NOMO-1 (cell line): ENCODE results near the gene CCL3.
"Not testable (repeated sequence)": the region's sequence is repeated elsewhere in the genome, so short reads cannot be mapped to it uniquely, and the experiment has no call there.

Experiments
- DNase-seq, 2 experiments: peaks; one replicate each; lab custom pipeline; 2025; ENCODE audit not compliant: unreplicated experiment in 2 of 2; lab: John Stamatoyannopoulos, UW

CCL3 gene

GRCh38 chr17:36088670-36089338 lies 1.1 kb downstream of the CCL3 start:
- no peak for DNase-seq

GRCh38 chr17:36087897-36088572 lies 1.9 kb downstream of the CCL3 start:
- DNase-seq: not testable (repeated sequence)

- not testable (repeated sequence) for DNase-seq
Measured at GRCh38 chr17:36087471-36087870, 2.5 kb downstream of the CCL3 start.

- DNase-seq: no peak
Measured at GRCh38 chr17:36086791-36087190, 3.2 kb downstream of the CCL3 start.

GRCh38 chr17:36085765-36086164 lies 4.2 kb downstream of the CCL3 start:
- DNase-seq: peak; percentile 29 to 81

GRCh38 chr17:36083691-36084090 lies 6.3 kb downstream of the CCL3 start:
- DNase-seq: peak; percentile 23 to 64

- DNase-seq: peak; percentile 84 to 99
Measured at GRCh38 chr17:36082482-36083120, 7.3 kb downstream of the CCL3 start.

- not testable (repeated sequence) for DNase-seq
Measured at GRCh38 chr17:36081681-36082471, 8.1 kb downstream of the CCL3 start.

GRCh38 chr17:36074365-36074764 lies 15.6 kb downstream of the CCL3 start:
- DNase-seq: no peak

- DNase-seq: peak; percentile 19 to 54
Measured at GRCh38 chr17:36072431-36073121, 17.4 kb downstream of the CCL3 start.

- DNase-seq: no peak
Measured at GRCh38 chr17:36071751-36072150, 18.2 kb downstream of the CCL3 start.

GRCh38 chr17:36070427-36070826 lies 19.5 kb downstream of the CCL3 start:
- DNase-seq: no peak

- DNase-seq: no peak
Measured at GRCh38 chr17:36069136-36069535, 20.8 kb downstream of the CCL3 start.

GRCh38 chr17:36068524-36068923 lies 21.4 kb downstream of the CCL3 start:
- DNase-seq: no peak

GRCh38 chr17:36066365-36066985 lies 23.5 kb downstream of the CCL3 start:
- DNase-seq: no peak

- no peak for DNase-seq
Measured at GRCh38 chr17:36063786-36064541, 26.0 kb downstream of the CCL3 start, which contains the start of gene CCL18. Gene CCL18 (plus strand): TSS chr17:36064272. CDS start chr17:36064343, 71 bp downstream.

- no peak for DNase-seq
Measured at GRCh38 chr17:36060816-36061215, 29.1 kb downstream of the CCL3 start.

- DNase-seq: no peak
Measured at GRCh38 chr17:36059406-36059805, 30.5 kb downstream of the CCL3 start.

GRCh38 chr17:36057911-36058310 lies 32.0 kb downstream of the CCL3 start:
- no peak for DNase-seq
